Iris pigment epithelial cell (primary cell): ENCODE measurements around the gene AGL.
A peak's percentile ranks its signal among the peaks of the same experiment; 100 is the strongest.
"Not testable (repeated sequence)": the region's sequence is repeated elsewhere in the genome, so short reads cannot be mapped to it uniquely, and the experiment has no call there.

Experiments used
- DNase-seq: peaks from one replicate; pipeline ENCODE4 v3.0.0-alpha.2; 2011; ENCODE audit warnings: low read depth

Gene AGL

GRCh38 chr1:99851850-99852454 lies 1.8 kb downstream of the AGL start:
- no peak for DNase-seq

DNA sequence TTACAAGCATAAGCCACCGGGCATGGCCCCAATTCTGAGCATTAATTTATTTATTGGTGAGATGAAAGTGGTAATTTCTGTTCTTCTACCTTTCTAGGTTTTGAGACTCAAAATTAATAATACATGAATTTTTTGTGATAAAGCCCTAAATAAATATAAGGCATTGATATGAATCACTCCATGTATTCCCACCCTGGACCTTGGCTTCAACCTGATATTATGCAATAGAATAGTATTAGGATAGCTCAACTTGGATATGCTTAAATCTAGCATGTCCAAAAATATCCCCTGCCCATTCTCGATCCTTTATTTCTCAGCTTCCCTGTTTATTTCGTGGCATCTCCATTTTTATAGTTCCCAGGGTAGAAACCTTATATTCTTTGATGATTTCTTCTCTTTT lies 2.5 kb downstream of the AGL start:
- peak; percentile 26 for DNase-seq

- DNase-seq, result peak; percentile 36
These were observed 5.8 kb downstream of the AGL start for GRCh38 chr1:99855914-99856450.

- not testable (repeated sequence) for DNase-seq
These were observed 6.9 kb downstream of the AGL start for GRCh38 chr1:99857041-99857440.

- no peak for DNase-seq
These were observed 8.1 kb downstream of the AGL start for GRCh38 chr1:99858286-99858685.

DNA sequence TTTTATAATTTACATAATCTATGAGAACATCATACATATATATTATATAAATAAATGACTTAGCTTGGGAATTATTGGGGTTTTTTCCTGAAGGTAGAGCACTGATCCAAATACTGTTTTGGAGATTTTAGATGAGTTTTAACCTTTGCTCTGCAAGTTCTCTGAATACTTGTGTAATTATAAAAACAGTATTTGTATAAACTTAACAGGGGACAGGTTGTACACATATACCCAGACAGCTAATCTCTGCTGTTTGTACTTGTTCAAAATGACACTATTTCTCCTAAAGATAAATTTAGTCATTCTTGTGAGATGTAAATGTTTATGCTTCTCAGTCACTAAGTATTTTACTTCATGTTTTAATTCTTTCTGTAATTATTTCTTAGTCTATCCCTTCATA lies 8.7 kb downstream of the AGL start:
- DNase-seq, result no peak

DNA sequence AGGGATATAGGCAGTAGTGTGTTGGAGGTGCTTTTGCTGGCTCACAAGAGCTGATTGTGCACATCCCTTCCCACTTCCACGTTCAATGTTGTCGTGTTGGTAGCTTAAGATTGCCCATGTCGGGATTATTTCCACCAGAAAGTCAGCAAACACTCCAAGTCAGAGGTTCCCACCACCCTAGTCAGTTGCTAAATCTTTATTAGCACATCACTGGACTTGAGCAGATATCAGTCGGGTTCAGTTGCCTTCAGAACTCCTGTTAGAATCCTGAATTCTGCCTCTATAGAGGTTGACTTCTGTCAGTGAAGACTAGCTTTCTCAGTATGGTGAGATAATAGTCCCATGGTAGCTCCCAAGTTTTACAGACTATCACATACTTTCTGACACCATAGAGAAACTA lies 10.5 kb downstream of the AGL start:
- DNase-seq, result no peak

- no peak for DNase-seq
These were observed 17.5 kb downstream of the AGL start for GRCh38 chr1:99867682-99868081.

- peak; percentile 84 for DNase-seq
These were observed 19.1 kb downstream of the AGL start for GRCh38 chr1:99869304-99869703.

GRCh38 chr1:99869723-99870122 lies 19.6 kb downstream of the AGL start:
- DNase-seq, result no peak

DNA sequence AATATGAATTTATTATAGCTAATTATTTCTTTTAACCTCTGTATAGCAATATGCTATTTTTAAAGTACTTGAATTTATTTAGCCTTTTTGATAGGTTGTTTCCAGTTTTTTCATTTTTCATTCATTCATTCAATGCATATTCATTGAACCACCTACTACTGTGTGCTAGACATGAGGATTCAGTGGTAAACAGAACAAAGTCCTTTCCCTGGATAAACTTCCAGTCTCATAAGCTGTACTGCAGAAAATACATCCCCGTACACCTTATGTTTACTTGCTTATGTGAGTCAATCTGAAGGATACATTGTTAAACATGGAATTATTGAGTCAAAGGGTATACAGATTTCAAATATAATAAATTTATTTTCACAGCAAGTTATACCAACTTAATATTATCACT lies 21.9 kb downstream of the AGL start:
- no peak for DNase-seq

- DNase-seq, result no peak
These were observed 27.4 kb downstream of the AGL start for GRCh38 chr1:99877568-99877967.

DNA sequence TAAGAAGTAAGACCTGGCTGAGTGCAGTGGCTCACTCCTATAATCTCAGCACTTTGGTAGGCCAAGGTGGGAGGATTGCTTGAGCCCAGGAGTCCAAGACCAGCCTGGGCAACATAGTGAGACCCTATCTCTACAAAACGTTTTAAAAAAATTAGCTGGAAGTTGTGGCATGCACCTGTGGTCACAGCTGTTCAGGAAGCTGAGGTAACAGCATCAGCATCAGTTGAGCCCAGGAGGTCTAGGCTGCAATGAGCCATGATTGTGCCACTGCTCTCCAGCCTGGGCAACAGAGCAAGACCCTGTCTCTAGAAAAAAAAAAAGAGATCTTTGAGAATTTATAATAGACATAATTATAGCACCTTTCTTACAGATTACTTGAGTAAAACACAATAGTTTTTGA lies 36.0 kb downstream of the AGL start:
- DNase-seq, result no peak

DNA sequence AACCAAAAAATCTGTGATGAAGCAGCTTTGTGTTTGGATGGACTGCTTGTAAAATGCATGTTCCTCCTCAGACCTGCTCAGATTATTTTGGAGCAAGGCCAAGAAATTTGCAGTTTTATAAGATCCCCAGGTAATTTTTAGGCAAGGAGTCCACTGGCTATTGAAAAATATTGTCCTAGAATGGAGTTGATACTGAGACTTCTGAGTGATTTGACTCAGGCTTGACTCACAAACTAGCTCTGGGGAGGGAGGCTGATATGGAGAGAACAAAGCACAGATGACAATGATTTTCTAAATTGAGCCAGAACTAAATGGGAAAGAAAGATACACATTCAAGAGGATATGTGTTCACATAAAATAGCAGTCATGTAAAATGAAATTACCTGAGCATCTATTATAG lies 36.7 kb downstream of the AGL start:
- DNase-seq, result peak; percentile 24

DNA sequence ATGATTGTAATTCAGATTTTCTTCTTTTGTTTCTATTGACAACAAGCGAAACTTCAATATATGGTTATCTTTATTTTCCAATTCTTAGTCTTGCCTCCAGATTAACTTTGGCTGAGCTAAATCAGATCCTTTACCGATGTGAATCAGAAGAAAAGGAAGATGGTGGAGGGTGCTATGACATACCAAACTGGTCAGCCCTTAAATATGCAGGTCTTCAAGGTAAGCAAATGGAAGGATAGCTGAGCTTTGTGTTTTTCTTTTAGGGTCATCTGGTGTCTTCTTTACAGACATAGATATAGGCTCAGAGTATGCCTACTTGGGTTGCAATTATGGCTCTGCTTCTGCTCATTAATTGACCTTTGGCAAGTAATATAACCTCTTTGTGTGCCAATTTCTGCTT lies 37.7 kb downstream of the AGL start:
- DNase-seq, result no peak

DNA sequence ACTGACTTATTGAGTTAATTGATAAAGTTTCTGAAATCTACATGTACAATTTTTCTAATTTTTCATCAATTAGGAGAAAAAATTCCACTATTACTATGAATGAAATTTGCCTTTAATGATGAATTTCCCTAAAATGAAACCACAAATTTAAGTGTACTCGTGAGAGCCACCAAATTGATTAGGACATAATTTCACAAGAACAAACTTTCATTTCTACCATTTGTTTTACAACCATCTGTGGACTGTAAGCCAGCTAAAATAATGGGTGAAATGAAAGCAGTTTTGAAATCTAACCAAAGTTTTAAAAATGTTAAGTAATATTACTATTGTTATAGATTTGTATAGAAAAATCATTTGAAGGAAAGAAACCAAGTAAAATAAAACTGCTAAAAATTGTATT lies 41.8 kb downstream of the AGL start:
- DNase-seq, result no peak

DNA sequence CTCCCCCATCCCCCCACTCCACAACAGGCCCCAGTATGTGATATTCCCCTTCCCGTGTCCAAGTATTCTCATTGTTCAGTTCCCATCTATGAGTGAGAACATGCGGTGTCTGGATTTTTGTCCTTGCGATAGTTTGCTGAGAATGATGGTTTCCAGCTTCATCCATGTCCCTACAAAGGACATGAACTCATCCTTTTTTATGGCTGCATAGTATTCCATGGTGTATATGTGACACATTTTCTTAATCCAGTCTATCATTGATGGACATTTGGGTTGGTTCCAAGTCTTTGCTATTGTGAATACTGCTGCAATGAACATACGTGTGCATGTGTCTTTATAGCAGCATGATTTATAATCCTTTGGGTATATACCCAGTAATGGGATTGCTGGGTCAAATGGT lies 53.1 kb downstream of the AGL start:
- not testable (repeated sequence) for DNase-seq

DNA sequence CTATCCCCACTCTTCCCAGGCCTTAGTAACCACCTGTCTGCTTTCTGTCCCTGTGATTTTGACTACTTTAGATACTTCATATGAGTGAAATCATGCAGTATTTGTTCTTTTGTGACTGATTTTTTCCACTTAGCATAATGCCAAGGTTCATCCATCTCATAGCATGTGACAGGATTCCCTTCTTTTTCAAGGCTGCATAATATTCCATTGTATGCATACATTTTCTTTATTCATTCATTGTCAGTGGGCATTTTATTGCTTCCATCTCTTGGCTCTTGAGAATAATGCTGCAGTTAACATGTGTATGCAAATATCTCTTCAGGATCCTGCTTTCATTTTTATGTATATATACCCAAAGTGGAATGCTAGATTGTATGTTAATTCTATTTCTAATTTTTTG lies 56.4 kb downstream of the AGL start:
- no peak for DNase-seq

GRCh38 chr1:99917214-99917613 lies 67.1 kb downstream of the AGL start:
- no peak for DNase-seq

DNA sequence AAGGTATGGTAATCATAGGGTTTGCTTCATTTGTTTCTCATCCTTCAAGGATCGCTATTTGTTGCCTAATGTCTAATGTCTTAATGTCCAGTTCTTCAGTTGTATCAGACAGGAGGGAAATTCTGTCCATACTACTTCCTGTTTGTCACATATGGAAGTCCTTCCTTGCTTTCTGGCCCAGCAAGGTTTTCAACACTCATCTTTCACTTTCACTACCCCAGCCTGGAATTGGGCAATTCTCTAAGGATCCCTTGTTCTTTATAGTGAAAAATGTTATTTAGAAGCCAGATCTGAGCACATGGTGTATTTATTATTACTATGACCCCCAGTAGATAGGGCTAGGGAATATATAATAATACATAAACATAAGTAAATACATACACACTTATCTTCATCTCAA lies 69.1 kb downstream of the AGL start:
- peak; percentile 17 for DNase-seq

DNA sequence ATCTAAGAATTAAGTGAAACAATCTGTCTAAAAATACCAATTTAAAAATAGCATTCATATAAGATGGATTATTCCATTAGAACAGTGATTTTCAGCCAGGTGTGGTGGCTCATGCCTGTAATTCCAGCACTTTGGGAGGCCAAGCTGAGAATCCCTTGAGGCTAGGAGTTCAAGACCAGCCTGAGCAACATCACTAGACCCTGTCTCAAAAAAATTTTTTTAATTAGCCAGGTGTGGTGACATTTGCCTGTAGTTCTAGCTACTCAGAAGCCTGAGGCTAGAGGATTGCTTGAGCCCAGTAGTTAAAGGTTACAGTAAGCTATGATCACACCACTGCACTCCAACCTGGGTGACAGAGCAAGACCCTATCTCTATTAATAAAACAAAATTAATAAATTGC lies 84.6 kb downstream of the AGL start:
- DNase-seq, result no peak

- DNase-seq, result no peak
These were observed 85.4 kb downstream of the AGL start for GRCh38 chr1:99935534-99935933.

DNA sequence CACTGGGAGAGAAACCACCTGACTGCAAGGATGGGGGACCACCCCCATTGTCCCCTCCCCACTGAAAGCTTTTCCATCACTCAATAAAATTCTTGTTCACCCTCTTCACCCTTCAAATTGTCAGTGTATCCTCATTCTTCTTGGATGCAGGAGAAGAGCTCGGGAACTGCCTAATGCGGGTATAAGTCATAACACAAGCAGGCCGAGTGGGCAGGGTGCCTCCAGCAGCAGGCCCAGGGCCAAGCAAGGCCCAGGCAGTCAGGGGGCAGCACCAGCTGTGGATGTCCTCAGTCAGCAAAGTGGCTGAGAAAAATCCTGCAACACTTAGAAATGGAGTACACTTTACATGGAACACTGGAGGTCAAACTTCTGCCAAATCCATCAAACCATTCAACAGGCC lies 85.9 kb downstream of the AGL start:
- no peak for DNase-seq

DNA sequence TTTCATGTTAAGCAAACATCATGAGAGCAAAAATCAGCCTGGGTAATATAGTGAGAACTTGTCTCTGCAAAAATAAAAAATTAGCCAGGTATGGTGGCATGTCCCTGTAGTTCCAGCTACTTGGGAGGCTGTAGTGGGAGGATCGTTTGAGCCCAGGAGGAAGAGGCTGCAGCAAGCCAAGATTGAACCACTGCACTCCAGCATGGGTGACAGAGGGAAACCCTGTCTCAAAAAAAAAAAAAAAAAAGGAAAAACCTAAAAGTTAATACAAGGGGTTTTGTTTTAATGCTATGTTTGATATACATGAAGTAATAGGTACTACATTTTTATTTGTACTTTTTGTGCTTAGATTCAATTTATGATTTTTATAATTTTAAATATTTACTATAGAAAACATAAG lies 92.6 kb downstream of the AGL start:
- no peak for DNase-seq
